OCI-LY7 (cell line): ENCODE results near the gene ACE. TPM values are rescaled to one million over a fixed set of nuclear protein-coding genes. Genes with fewer than 3 reads are reported as not detected.

Experiments used
- Bru-seq: library from RNA; stranded (reverse); fragments of 400-500 nt; gene quantifications from one replicate; lab custom pipeline; 2021; lab: Mats Ljungman, UMichigan
- BruChase-seq, 2 experiments: library from RNA; stranded (reverse); fragments of 400-500 nt; gene quantifications; one replicate each; lab custom pipeline; 2021; lab: Mats Ljungman, UMichigan
- BruUV-seq: library from RNA; stranded (reverse); fragments of 400-500 nt; replicated peaks from 2 replicates; lab custom pipeline; 2021; lab: Mats Ljungman, UMichigan
- CTCF ChIA-PET: fragments of 300-600 bp; sonication (Branson Sonifier 250); formaldehyde crosslinking; loops from one replicate; lab custom pipeline; 2022; ENCODE audit warnings: antibody characterized with exemption; ENCODE audit not compliant: unreplicated experiment; lab: Charles Lee
- POLR2A ChIA-PET: fragments of 300-600 bp; sonication (Branson Sonifier 250); formaldehyde crosslinking; loops from one replicate; lab custom pipeline; 2022; ENCODE audit warnings: antibody characterized with exemption; lab: Charles Lee
- DNase-seq: peaks from one replicate; pipeline ENCODE4 v3.0.0-alpha.2; 2015; ENCODE audit warnings: low spot score
- H2AFZ ChIP-seq: fragments of 200-600 bp; sonication (generic), shearing (Covaris generic); 2 replicates; pipeline ENCODE4 v1.6.1; 2014; ENCODE audit warnings: mild to moderate bottlenecking, antibody characterized with exemption, low read length, moderate library complexity
- H3K27ac ChIP-seq: fragments of 200-600 bp; sonication (generic); 2 replicates; pipeline ENCODE4 v1.5.1; 2014; ENCODE audit warnings: mixed run types, low read depth, mild to moderate bottlenecking, moderate library complexity, low read length, inconsistent platforms; ENCODE audit not compliant: poor library complexity, severe bottlenecking
- H3K36me3 ChIP-seq: fragments of 200-600 bp; sonication (generic); 2 replicates; pipeline ENCODE4 v1.6.1; 2014; ENCODE audit warnings: mild to moderate bottlenecking, antibody characterized with exemption, low read length, moderate library complexity, mixed read lengths; ENCODE audit not compliant: insufficient read depth
- H3K4me1 ChIP-seq: fragments of 200-600 bp; sonication (generic); 2 replicates; pipeline ENCODE4 v1.5.1; 2014; ENCODE audit warnings: mild to moderate bottlenecking, low read length; ENCODE audit not compliant: insufficient read depth, poor library complexity, severe bottlenecking
- H3K4me2 ChIP-seq: fragments of 200-600 bp; sonication (generic); 2 replicates; pipeline ENCODE4 v1.6.1; 2014; ENCODE audit warnings: mild to moderate bottlenecking, low read length
- H3K4me3 ChIP-seq: fragments of 200-600 bp; sonication (generic); 2 replicates; pipeline ENCODE4 v1.5.1; 2014; ENCODE audit warnings: mild to moderate bottlenecking, low read depth, low read length; ENCODE audit not compliant: poor library complexity, severe bottlenecking
- H3K79me2 ChIP-seq: fragments of 200-600 bp; sonication (generic); 2 replicates; pipeline ENCODE4 v1.6.1; 2016; ENCODE audit warnings: low read depth, mild to moderate bottlenecking, low read length, moderate library complexity, mixed read lengths; ENCODE audit not compliant: insufficient read depth
- H3K9me2 ChIP-seq: fragments of 200-600 bp; sonication (generic); 2 replicates; pipeline ENCODE4 v1.6.1; 2016; ENCODE audit warnings: mild to moderate bottlenecking, low read length, mixed read lengths; ENCODE audit not compliant: insufficient read depth
- H3K9me3 ChIP-seq: fragments of 200-600 bp; sonication (generic); 2 replicates; pipeline ENCODE4 v1.6.1; 2014; ENCODE audit warnings: mild to moderate bottlenecking, mixed run types, low read length, mixed read lengths
- H4K20me1 ChIP-seq: fragments of 200-600 bp; sonication (generic); 2 replicates; pipeline ENCODE4 v1.6.1; 2014; ENCODE audit warnings: mild to moderate bottlenecking, antibody characterized with exemption, low read length, moderate library complexity, mixed read lengths; ENCODE audit not compliant: insufficient read depth
- CTCF ChIP-seq: fragments of 200-600 bp; sonication (generic); conservative IDR thresholded peaks from 2 replicates; pipeline ENCODE4 v1.5.1; 2014; ENCODE audit warnings: mild to moderate bottlenecking, antibody characterized with exemption, low read length, moderate library complexity, mixed read lengths
- EZH2phosphoT487 ChIP-seq: fragments of 200-600 bp; sonication (generic); IDR thresholded peaks from 2 replicates; pipeline ENCODE4 v1.6.1; 2018; ENCODE audit warnings: low read depth, borderline replicate concordance, mild to moderate bottlenecking, mixed run types, antibody characterized with exemption, low read length, moderate library complexity, mixed read lengths
- intact Hi-C: fragments of 100-400 bp; cut with micrococcal nuclease; formaldehyde crosslinking; loops from one replicate; pipeline ENCODE4 v1.10.0; 2022; ENCODE audit not compliant: unreplicated experiment
- long read RNA-seq: library from polyadenylated mRNA; stranded (forward); transcript quantifications from one replicate; pipeline ENCODE4 v2.0.0, GENCODE V29; 2022
- total RNA-seq, 2 experiments: library from RNA; depleted of rRNA in 1 of 2; stranded (reverse); fragments of >200 nt in 1 of 2; shearing (Covaris generic) in 1 of 2; gene quantifications; 2 replicates each; pipeline ENCODE4 v1.2.3, GENCODE V29; 2014 to 2022

The ACE gene
- total RNA-seq (2014; rRNA removed; shearing (Covaris generic)) (0.33 and 2.3 TPM in 2 replicates), total RNA-seq (2022) (3.6 and 5.1 TPM in 2 replicates), Bru-seq, nascent RNA (percentile 10 among the genes with signal in this experiment), BruChase-seq, experiment 1, labeled RNA remaining after a 6-hour chase (percentile 20 among the genes with signal in this experiment), BruChase-seq, experiment 2, labeled RNA remaining after a 2-hour chase (percentile 21 among the genes with signal in this experiment)
- long read RNA-seq, partial matches to known transcripts, result 0 of 3 reads
- long read RNA-seq, other reads (novel, unspliced or antisense), result 3 of 3 reads

- Histone ChIP-seq H4K20me1 (no peaks in the 10 kb centered on the region), H3K9me3 (no peaks in the 10 kb centered on the region), H2AFZ (peak within 1 kb of the TSS; percentile 70), H3K9me2 (no peaks in the 10 kb centered on the region), H3K36me3 (no peaks in the 10 kb centered on the region), H3K4me2 (peak within 1 kb of the TSS; percentile 60), H3K4me3 (peak within 1 kb of the TSS; percentile 65), H3K79me2 (no peaks in the 10 kb centered on the region), H3K4me1 (peaks cover 8% of the 10 kb centered on the region), H3K27ac (peak within 1 kb of the TSS; percentile 29)
- CTCF ChIA-PET, result interaction anchor here (1.5 kb wide), 1 partner anchor 42 kb away, joined by 3 read pairs; no protein-coding TSS in a partner anchor
- no peak for TF ChIP-seq EZH2phosphoT487
- BruUV-seq, result no TSS peak
- POLR2A ChIA-PET, result interaction anchor here (0.5 to 1.1 kb wide), 3 partner anchors 41 to 313 kb away, joined by 3 read pairs; no protein-coding TSS in a partner anchor
- intact Hi-C loops, result loop anchor here (5.0 kb wide), 1 partner anchor 75 kb away; the partner anchor contains the start of gene DCAF7
- DNase-seq, result peak; percentile 82
Measured at GRCh38 chr17:63476854-63477479, at the start of gene ACE. Gene ACE (plus strand): TSS chr17:63477061. CDS start chr17:63477095, 34 bp downstream.

GRCh38 chr17:63429766-63430165 lies 47.1 kb upstream of the ACE start:
- Histone ChIP-seq H3K9me2 (no peaks in the 10 kb centered on the region), H3K36me3 (no peaks in the 10 kb centered on the region), H3K4me2 (no peak overlapping the region), H3K9me3 (no peaks in the 10 kb centered on the region), H3K4me1 (peaks cover 14% of the 10 kb centered on the region), H3K4me3 (no peak overlapping the region), H3K27ac (no peak overlapping the region), H2AFZ (no peak overlapping the region), H4K20me1 (no peaks in the 10 kb centered on the region), H3K79me2 (no peaks in the 10 kb centered on the region)
- TF ChIP-seq CTCF (no peak), EZH2phosphoT487 (no peak)
- no peak for DNase-seq
- intact Hi-C loops, result loop anchor here (5.0 kb wide), 1 partner anchor 268 kb away; no protein-coding TSS in a partner anchor
- BruUV-seq, result no TSS peak
- ChIA-PET CTCF (no interaction called here), POLR2A (interaction anchor here (0.7 kb wide), 1 partner anchor 77 kb away, joined by 3 read pairs; no protein-coding TSS in a partner anchor)

- H3K4me3 ChIP-seq, result no peak overlapping the region
- H3K9me3 ChIP-seq, result no peaks in the 10 kb centered on the region
- no peak for DNase-seq
- no peak overlapping the region for H3K4me2 ChIP-seq
- CTCF ChIA-PET, result no interaction called here
- H3K27ac ChIP-seq, result no peak overlapping the region
- TF ChIP-seq EZH2phosphoT487 (no peak), CTCF (no peak)
- peaks cover 14% of the 10 kb centered on the region for H3K4me1 ChIP-seq
- no peaks in the 10 kb centered on the region for H3K36me3 ChIP-seq
- intact Hi-C loops, result no loop called here
- H3K79me2 ChIP-seq, result no peaks in the 10 kb centered on the region
- BruUV-seq, result no TSS peak
- no peak overlapping the region for H2AFZ ChIP-seq
- H4K20me1 ChIP-seq, result no peaks in the 10 kb centered on the region
- no peaks in the 10 kb centered on the region for H3K9me2 ChIP-seq
- POLR2A ChIA-PET, result interaction anchor here (0.7 kb wide), 1 partner anchor 76 kb away, joined by 3 read pairs; no protein-coding TSS in a partner anchor
Measured at GRCh38 chr17:63430223-63430622, 46.6 kb upstream of the ACE start.
